OCI-M2 (cell line): ENCODE data around the gene MOV10.
"Not testable (repeated sequence)": the region's sequence is repeated elsewhere in the genome, so short reads cannot be mapped to it uniquely, and the experiment has no call there.

Experiments
- DNase-seq: peaks from one replicate; lab custom pipeline; 2025; ENCODE audit not compliant: unreplicated experiment; lab: John Stamatoyannopoulos, UW

MOV10 gene

GRCh38 chr1:112674440-112674985 lies at the start of gene MOV10:
Gene MOV10 (plus strand): TSS chr1:112674659. CDS start chr1:112674913, 254 bp downstream.
- no peak for DNase-seq

- DNase-seq = no peak
Measured at GRCh38 chr1:112625696-112626095, 48.8 kb upstream of the MOV10 start.

GRCh38 chr1:112626193-112626592 lies 48.3 kb upstream of the MOV10 start:
- DNase-seq = no peak

GRCh38 chr1:112626887-112627286 lies 47.6 kb upstream of the MOV10 start:
- no peak for DNase-seq

GRCh38 chr1:112628516-112628915 lies 45.9 kb upstream of the MOV10 start:
- no peak for DNase-seq

- DNase-seq = no peak
Measured at GRCh38 chr1:112629256-112629655, 45.2 kb upstream of the MOV10 start.

- DNase-seq = no peak
Measured at GRCh38 chr1:112633628-112634027, 40.8 kb upstream of the MOV10 start.

- DNase-seq = no peak
Measured at GRCh38 chr1:112634367-112634766, 40.1 kb upstream of the MOV10 start.

- no peak for DNase-seq
Measured at GRCh38 chr1:112636056-112636455, 38.4 kb upstream of the MOV10 start.

- DNase-seq = no peak
Measured at GRCh38 chr1:112636597-112637253, 37.7 kb upstream of the MOV10 start.

GRCh38 chr1:112637254-112638109 lies 37.0 kb upstream of the MOV10 start:
- DNase-seq = no peak

- DNase-seq = no peak
Measured at GRCh38 chr1:112638110-112638428, 36.4 kb upstream of the MOV10 start.

- DNase-seq = not testable (repeated sequence)
Measured at GRCh38 chr1:112640437-112640836, 34.0 kb upstream of the MOV10 start.

- DNase-seq = no peak
Measured at GRCh38 chr1:112643080-112643479, 31.4 kb upstream of the MOV10 start.

- no peak for DNase-seq
Measured at GRCh38 chr1:112646225-112646624, 28.2 kb upstream of the MOV10 start.

- DNase-seq = no peak
Measured at GRCh38 chr1:112651205-112651604, 23.3 kb upstream of the MOV10 start.

- no peak for DNase-seq
Measured at GRCh38 chr1:112665857-112666256, 8.6 kb upstream of the MOV10 start.

- no peak for DNase-seq
Measured at GRCh38 chr1:112666946-112667345, 7.5 kb upstream of the MOV10 start.

GRCh38 chr1:112672009-112672408 lies 2.5 kb upstream of the MOV10 start:
- DNase-seq = no peak

GRCh38 chr1:112672842-112673241 lies 1.6 kb upstream of the MOV10 start:
- DNase-seq = no peak

GRCh38 chr1:112673592-112674439 lies 643 bp upstream of the MOV10 start:
- no peak for DNase-seq
